ENCODE data around the gene MRTFB. TPM values are rescaled to one million over a fixed set of nuclear protein-coding genes. Genes with fewer than 3 reads are reported as not detected.

Gene MRTFB
- total and polyA plus RNA-seq, 5 donors, result 12.9 to 61.8 (median 44.8) TPM

DNA sequence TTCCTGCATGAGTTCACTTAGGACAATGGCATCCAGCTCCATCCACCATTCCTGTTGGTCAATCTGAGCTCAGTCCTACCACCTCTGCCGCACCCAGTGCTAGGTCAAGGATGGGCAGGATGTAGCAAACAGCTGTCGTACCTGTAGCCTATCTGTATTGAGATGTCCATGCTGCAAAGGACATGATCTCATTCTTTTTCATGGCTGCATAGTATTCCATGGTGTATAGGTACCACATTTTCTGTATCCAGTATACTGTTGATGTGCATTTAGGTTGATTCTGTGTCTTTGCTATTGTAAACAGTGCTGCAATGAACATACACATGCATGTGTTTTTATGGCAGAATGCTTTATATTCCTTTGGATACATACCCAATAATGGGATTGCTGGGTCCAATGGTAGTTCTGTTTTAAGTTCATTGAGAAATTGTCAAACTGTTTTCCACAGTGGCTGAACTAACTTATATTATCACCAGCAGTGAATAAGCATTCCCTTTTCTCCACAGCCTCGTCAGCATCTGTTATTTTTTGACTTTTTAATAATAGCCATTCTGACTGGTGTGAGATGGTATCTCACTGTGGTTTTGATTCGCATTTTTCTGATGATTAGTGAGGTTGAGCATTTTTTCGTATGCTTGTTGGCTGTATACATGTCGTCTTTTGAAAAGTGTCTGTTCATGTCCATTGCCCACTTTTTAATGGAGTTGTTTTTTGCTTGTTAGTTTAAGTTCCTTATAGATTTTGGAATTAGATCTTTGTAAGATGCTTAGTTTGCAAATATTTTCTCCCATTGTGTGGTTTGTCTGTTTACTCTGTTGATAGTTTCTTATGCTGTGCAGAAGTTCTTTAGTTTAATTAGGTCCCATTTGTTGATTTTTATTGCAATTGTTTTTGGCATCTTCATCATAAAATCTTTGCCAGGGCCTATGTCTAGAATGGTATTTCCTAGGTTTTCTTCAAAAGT, 7.2 kb upstream of the MRTFB start:
- ATAC-seq (no peak), DNase-seq (no peak)
- Histone ChIP-seq H3K4me1 (ENCODE audit: control insufficient read depth, insufficient read depth, low read length) (no peaks in the 10 kb centered on the region), H3K9me3 (ENCODE audit: control insufficient read depth, low read length) (no peaks in the 10 kb centered on the region), H3K27ac (ENCODE audit: low read length) (no peak overlapping the region), H3K27me3 (ENCODE audit: control insufficient read depth, insufficient read depth) (no peaks in the 10 kb centered on the region), H3K4me3 (ENCODE audit: low read length) (no peak overlapping the region)
- intact Hi-C loops (cut with DNase I), result no loop called here
- 91% methylated on average over 6 of the region's 6 CpGs for WGBS

DNA sequence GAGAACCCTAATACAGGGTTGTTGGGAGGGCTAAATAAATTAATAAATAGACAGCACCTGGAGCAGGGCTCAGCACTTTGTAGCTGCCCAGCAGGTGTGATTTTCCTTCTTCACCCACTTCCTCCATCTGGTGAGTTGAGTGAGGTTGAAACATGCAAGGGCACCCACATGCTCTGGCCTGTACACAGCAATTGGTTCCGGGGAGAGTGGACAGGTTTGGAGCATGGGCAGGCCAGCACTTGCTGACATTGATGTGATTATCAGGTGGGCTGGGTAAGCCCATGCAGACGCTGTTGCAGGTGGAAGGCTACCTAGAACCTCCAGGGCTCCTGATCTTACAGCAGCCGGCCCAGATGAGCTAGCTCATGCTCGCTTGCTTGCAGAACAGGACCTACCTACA, 1.3 kb upstream of the MRTFB start:
- H3K9me3 ChIP-seq (ENCODE audit: control insufficient read depth, low read length), result no peaks in the 10 kb centered on the region
- no peak for ATAC-seq
- peaks cover 2% of the 10 kb centered on the region for H3K4me1 ChIP-seq (ENCODE audit: control insufficient read depth, insufficient read depth, low read length)
- H3K4me3 ChIP-seq (ENCODE audit: low read length), result no peak overlapping the region
- no peaks in the 10 kb centered on the region for H3K27me3 ChIP-seq (ENCODE audit: control insufficient read depth, insufficient read depth)
- no peak for DNase-seq
- intact Hi-C loops (cut with DNase I), result loop anchor here in 2 of 4 donors (5.0 to 10.0 kb wide), 4 partner anchors 45 to 117 kb away; no protein-coding TSS in a partner anchor
- WGBS, result 96% methylated on average over 4 of the region's 4 CpGs
- no peak overlapping the region for H3K27ac ChIP-seq (ENCODE audit: low read length)

- ATAC-seq (no peak), DNase-seq (no peak)
- Histone ChIP-seq H3K27me3 (ENCODE audit: control insufficient read depth, insufficient read depth) (no peaks in the 10 kb centered on the region), H3K4me3 (ENCODE audit: low read length) (peak overlapping the region; percentile 55), H3K4me1 (ENCODE audit: control insufficient read depth, insufficient read depth, low read length) (peaks cover 2% of the 10 kb centered on the region), H3K9me3 (ENCODE audit: control insufficient read depth, low read length) (no peaks in the 10 kb centered on the region), H3K27ac (ENCODE audit: low read length) (no peak overlapping the region)
- intact Hi-C loops (cut with DNase I), result loop anchor here in 2 of 4 donors (5.0 to 10.0 kb wide), 4 partner anchors 46 to 117 kb away; no protein-coding TSS in a partner anchor
- 82% methylated on average over 4 of the region's 4 CpGs for WGBS
These were observed 603 bp upstream of the MRTFB start for GRCh38 chr16:14070555-14070876.

DNA sequence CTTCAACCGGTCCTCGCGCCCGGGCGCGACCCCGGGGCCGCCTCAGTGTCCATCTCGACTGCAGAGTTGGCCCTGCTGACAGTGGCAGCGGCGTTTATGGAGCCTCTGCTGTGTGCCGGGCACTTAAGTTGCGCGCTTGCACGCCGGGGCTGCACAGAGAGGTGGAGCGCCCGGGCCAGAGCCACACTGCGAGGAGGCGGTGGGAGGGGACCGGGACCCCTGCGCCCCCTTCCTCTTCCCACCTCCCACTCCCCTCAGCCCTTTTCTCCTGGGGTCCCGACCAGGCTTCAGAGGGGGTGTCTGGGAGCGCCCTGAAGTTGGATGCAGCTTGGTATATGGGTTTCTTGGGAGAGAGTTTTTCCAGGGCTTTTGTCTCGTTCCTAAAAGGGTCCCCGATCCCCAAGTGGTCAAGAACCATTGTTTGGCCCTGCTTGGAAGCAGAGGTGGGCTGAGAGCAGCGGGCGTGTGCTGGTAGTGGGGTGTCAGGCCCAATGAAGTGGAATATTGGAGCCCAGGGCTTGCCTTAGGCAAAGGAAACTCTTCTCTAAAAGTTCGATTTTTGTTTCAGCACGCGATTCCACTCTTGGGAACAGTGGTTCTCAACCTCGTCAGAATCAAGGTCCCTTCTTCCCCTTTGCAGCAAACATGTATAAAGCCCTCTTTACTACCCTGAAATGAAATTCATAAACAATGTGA, 605 bp downstream of the MRTFB start:
- no peaks in the 10 kb centered on the region for H3K9me3 ChIP-seq (ENCODE audit: control insufficient read depth, low read length)
- ATAC-seq (no peak), DNase-seq (peak in 1 of 3 donors; percentile 80)

GRCh38 chr16:14072360-14072759, 1.2 kb downstream of the MRTFB start:
- intact Hi-C loops (cut with DNase I), result loop anchor here in 2 of 4 donors (5.0 to 10.0 kb wide), 4 partner anchors 48 to 118 kb away; no protein-coding TSS in a partner anchor
- ATAC-seq, result no peak

More for the DNA sequence above, 605 bp downstream of the MRTFB start:
- intact Hi-C loops (cut with DNase I), result loop anchor here in 2 of 4 donors (5.0 to 10.0 kb wide), 4 partner anchors 47 to 117 kb away; no protein-coding TSS in a partner anchor
- Histone ChIP-seq H3K27ac (ENCODE audit: low read length) (peak overlapping the region; percentile 55), H3K4me3 (ENCODE audit: low read length) (peak overlapping the region; percentile 55), H3K27me3 (ENCODE audit: control insufficient read depth, insufficient read depth) (no peaks in the 10 kb centered on the region), H3K4me1 (ENCODE audit: control insufficient read depth, insufficient read depth, low read length) (peaks cover 2% of the 10 kb centered on the region)
- WGBS, result 2% methylated on average over 32 of the region's 32 CpGs

DNA sequence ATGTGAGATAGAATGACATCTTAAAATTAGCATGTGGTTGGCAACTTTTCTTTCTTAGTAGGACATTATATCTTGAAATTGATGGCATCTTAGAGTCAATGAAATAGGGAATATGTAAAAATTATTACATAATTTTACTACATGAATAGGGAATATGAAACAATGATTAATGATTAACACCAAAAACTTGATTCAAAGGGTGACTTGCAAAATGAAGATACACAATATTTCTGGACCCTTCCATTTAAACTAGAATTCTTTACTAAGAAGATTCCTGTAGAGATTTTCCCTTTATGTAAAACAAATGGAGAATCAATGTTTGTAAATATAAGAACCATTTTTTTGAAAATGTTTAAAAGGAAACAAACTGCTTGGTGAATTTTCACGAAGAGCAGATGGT, 3.4 kb downstream of the MRTFB start:
- Histone ChIP-seq H3K4me1 (ENCODE audit: control insufficient read depth, insufficient read depth, low read length) (peaks cover 2% of the 10 kb centered on the region), H3K4me3 (ENCODE audit: low read length) (no peak overlapping the region), H3K27me3 (ENCODE audit: control insufficient read depth, insufficient read depth) (no peaks in the 10 kb centered on the region), H3K9me3 (ENCODE audit: control insufficient read depth, low read length) (no peaks in the 10 kb centered on the region), H3K27ac (ENCODE audit: low read length) (no peak overlapping the region)
- DNase-seq (no peak), ATAC-seq (no peak)
- WGBS, result 71% methylated on average over 1 of the region's 1 CpG
- intact Hi-C loops (cut with DNase I), result loop anchor here in 2 of 4 donors (5.0 to 10.0 kb wide), 4 partner anchors 50 to 120 kb away; no protein-coding TSS in a partner anchor

More at GRCh38 chr16:14072360-14072759, 1.2 kb downstream of the MRTFB start:
- Histone ChIP-seq H3K27me3 (ENCODE audit: control insufficient read depth, insufficient read depth) (no peaks in the 10 kb centered on the region), H3K4me3 (ENCODE audit: low read length) (peak overlapping the region; percentile 55), H3K9me3 (ENCODE audit: control insufficient read depth, low read length) (no peaks in the 10 kb centered on the region), H3K4me1 (ENCODE audit: control insufficient read depth, insufficient read depth, low read length) (peaks cover 2% of the 10 kb centered on the region), H3K27ac (ENCODE audit: low read length) (no peak overlapping the region)
- WGBS, result 97% methylated on average over 6 of the region's 6 CpGs
- no peak for DNase-seq

- intact Hi-C loops (cut with DNase I), result loop anchor here in 1 of 4 donors (10.0 kb wide), 2 partner anchors 53 to 123 kb away; no protein-coding TSS in a partner anchor
- H3K4me1 ChIP-seq (ENCODE audit: control insufficient read depth, insufficient read depth, low read length), result no peaks in the 10 kb centered on the region
- H3K9me3 ChIP-seq (ENCODE audit: control insufficient read depth, low read length), result no peaks in the 10 kb centered on the region
- DNase-seq, result no peak
- no peak overlapping the region for H3K4me3 ChIP-seq (ENCODE audit: low read length)
- no peak for ATAC-seq
- H3K27me3 ChIP-seq (ENCODE audit: control insufficient read depth, insufficient read depth), result no peaks in the 10 kb centered on the region
- H3K27ac ChIP-seq (ENCODE audit: low read length), result no peak overlapping the region
- WGBS, result 74% methylated on average over 2 of the region's 2 CpGs
These were observed 6.8 kb downstream of the MRTFB start for GRCh38 chr16:14077918-14078317.

GRCh38 chr16:14086477-14086876, 15.4 kb downstream of the MRTFB start:
- intact Hi-C loops (cut with DNase I), result loop anchor here in 1 of 4 donors (5.0 kb wide), 1 partner anchor 101 kb away; no protein-coding TSS in a partner anchor
- WGBS, result 70% methylated on average over 1 of the region's 1 CpG

DNA sequence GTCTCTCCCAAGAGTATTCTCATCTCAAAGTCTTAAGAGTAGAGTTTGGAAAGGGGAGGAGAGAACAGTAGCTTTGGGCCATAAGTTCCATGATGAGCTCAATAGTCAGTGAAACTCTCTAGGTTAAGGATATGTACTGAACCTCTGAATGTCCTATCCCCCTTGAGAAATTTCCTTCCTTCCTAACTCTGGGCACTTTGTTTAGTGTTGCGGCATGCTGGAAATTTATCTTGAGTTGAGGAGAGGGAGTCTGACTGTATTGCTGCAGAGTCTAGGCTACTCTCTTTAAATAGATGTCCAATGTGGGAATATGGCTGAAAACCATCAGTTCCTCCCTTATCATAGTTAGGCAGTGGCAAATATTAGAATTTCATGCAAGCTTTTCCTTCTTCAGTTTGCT, 16.1 kb downstream of the MRTFB start:
- H3K9me3 ChIP-seq (ENCODE audit: control insufficient read depth, low read length), result no peaks in the 10 kb centered on the region
- WGBS, result 71% methylated on average over 1 of the region's 1 CpG
- H3K27ac ChIP-seq (ENCODE audit: low read length), result no peak overlapping the region
- H3K4me1 ChIP-seq (ENCODE audit: control insufficient read depth, insufficient read depth, low read length), result peaks cover 12% of the 10 kb centered on the region
- no peak overlapping the region for H3K4me3 ChIP-seq (ENCODE audit: low read length)
- DNase-seq (no peak), ATAC-seq (no peak)
- no peaks in the 10 kb centered on the region for H3K27me3 ChIP-seq (ENCODE audit: control insufficient read depth, insufficient read depth)
- intact Hi-C loops (cut with DNase I), result loop anchor here in 1 of 4 donors (5.0 kb wide), 1 partner anchor 100 kb away; no protein-coding TSS in a partner anchor

More at GRCh38 chr16:14086477-14086876, 15.4 kb downstream of the MRTFB start:
- H3K4me1 ChIP-seq (ENCODE audit: control insufficient read depth, insufficient read depth, low read length), result peaks cover 12% of the 10 kb centered on the region
- H3K9me3 ChIP-seq (ENCODE audit: control insufficient read depth, low read length), result no peaks in the 10 kb centered on the region
- DNase-seq (no peak), ATAC-seq (no peak)
- H3K27ac ChIP-seq (ENCODE audit: low read length), result no peak overlapping the region
- H3K27me3 ChIP-seq (ENCODE audit: control insufficient read depth, insufficient read depth), result no peaks in the 10 kb centered on the region
- no peak overlapping the region for H3K4me3 ChIP-seq (ENCODE audit: low read length)

DNA sequence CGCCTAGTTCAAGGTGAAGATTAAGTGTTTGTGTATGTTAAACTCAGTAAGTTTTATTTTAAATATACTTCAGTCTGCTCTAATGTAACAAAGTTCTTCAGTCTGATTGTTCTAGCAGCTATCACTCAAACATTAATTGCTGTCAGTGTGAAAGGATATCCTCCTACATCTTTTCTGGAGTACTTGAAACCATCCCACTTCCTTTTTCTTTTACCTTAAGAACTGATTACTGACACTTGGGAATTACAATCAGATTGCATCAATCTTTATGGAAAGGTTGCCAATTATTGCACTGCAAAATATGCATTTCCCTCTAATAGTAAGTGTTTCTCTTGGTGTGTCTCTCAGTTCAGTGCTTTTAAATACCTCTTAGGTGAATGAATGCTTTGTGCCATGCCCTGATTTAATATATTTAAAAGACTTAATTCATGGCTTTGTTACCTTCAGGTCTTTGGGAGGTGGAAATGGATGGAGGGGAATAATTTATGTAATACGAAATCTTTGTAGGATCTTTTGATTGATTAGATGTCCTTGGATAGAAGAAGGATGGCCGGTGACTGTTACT, 16.6 kb downstream of the MRTFB start:
- intact Hi-C loops (cut with DNase I), result loop anchor here in 1 of 4 donors (5.0 kb wide), 1 partner anchor 100 kb away; no protein-coding TSS in a partner anchor
- Histone ChIP-seq H3K9me3 (ENCODE audit: control insufficient read depth, low read length) (no peaks in the 10 kb centered on the region), H3K27me3 (ENCODE audit: control insufficient read depth, insufficient read depth) (no peaks in the 10 kb centered on the region), H3K27ac (ENCODE audit: low read length) (no peak overlapping the region), H3K4me1 (ENCODE audit: control insufficient read depth, insufficient read depth, low read length) (peaks cover 12% of the 10 kb centered on the region), H3K4me3 (ENCODE audit: low read length) (no peak overlapping the region)
- 89% methylated on average over 3 of the region's 3 CpGs for WGBS
- DNase-seq (no peak), ATAC-seq (no peak)

Data from right cardiac atrium (tissue), 5 donors.